CD14-positive monocyte (primary cell): ENCODE results near the gene GAGE13. TPM values are rescaled to one million over a fixed set of nuclear protein-coding genes. Genes with fewer than 3 reads are reported as not detected.

ENCODE experiments used
- DNase-seq, 3 donors: peaks; one replicate each; pipeline ENCODE4 v3.0.0-alpha.2; 2011 to 2022
- H2AFZ ChIP-seq: 2 replicates; pipeline ENCODE4 v1.6.0; 2012; ENCODE audit warnings: mild to moderate bottlenecking, low read depth, low read length, inconsistent platforms; ENCODE audit not compliant: insufficient read depth, poor library complexity, severe bottlenecking
- H3K27ac ChIP-seq, 2 donors: 1 replicate in 1 of 2; 2 replicates in 1 of 2; pipeline ENCODE4 v1.5.1; 2012 to 2013; ENCODE audit warnings: low read length in 2 of 2, control low read depth in 1 of 2, inconsistent platforms in 1 of 2, low read depth in 1 of 2, mild to moderate bottlenecking in 1 of 2
- H3K27me3 ChIP-seq, 2 donors: one replicate each; pipeline versions ENCODE4 v1.6.0 to v1.6.1; 2011 to 2013; ENCODE audit warnings: low read length in 2 of 2; ENCODE audit not compliant: control insufficient read depth in 2 of 2, insufficient read depth in 2 of 2
- H3K36me3 ChIP-seq, 2 donors: replicated peaks in 1 of 2; 1 replicate in 1 of 2; 2 replicates in 1 of 2; pipeline versions ENCODE4 v1.5.1 to v1.6.1; 2012 to 2013; ENCODE audit warnings: low read length in 2 of 2, control low read depth in 1 of 2, inconsistent platforms in 1 of 2, mild to moderate bottlenecking in 1 of 2; ENCODE audit not compliant: insufficient read depth in 2 of 2, control insufficient read depth in 1 of 2
- H3K4me1 ChIP-seq, 2 donors: 1 replicate in 1 of 2; 2 replicates in 1 of 2; pipeline versions ENCODE4 v1.5.1 to v1.6.1; 2012 to 2013; ENCODE audit warnings: low read length in 2 of 2, control low read depth in 1 of 2, inconsistent platforms in 1 of 2, mild to moderate bottlenecking in 1 of 2, moderate library complexity in 1 of 2; ENCODE audit not compliant: insufficient read depth in 2 of 2, control insufficient read depth in 1 of 2
- H3K4me2 ChIP-seq: replicated peaks from 2 replicates; pipeline ENCODE3; 2012; ENCODE audit warnings: low read length, moderate library complexity, mild to moderate bottlenecking; ENCODE audit not compliant: poor library complexity, severe bottlenecking; ENCODE audit errors: extremely low read depth
- H3K4me3 ChIP-seq, 3 experiments: fragments of 200-600 bp in 1 of 3; sonication (generic) in 1 of 3; replicated peaks in 1 of 3; 1 replicate in 2 of 3; 2 replicates in 1 of 3; pipeline ENCODE4 v1.5.1; 2011 to 2013; ENCODE audit warnings: low read length in 3 of 3, mild to moderate bottlenecking in 3 of 3, control low read depth in 2 of 3, low read depth in 2 of 3, inconsistent platforms in 1 of 3, moderate library complexity in 1 of 3
- H3K79me2 ChIP-seq: 2 replicates; pipeline ENCODE4 v1.6.0; 2012; ENCODE audit warnings: mild to moderate bottlenecking, control low read depth, inconsistent platforms, low read length, moderate library complexity; ENCODE audit not compliant: insufficient read depth
- H3K9ac ChIP-seq: 2 replicates; pipeline ENCODE4 v1.6.0; 2017; ENCODE audit warnings: low read length, mild to moderate bottlenecking; ENCODE audit not compliant: insufficient read depth, poor library complexity, severe bottlenecking
- H3K9me3 ChIP-seq, 2 donors: replicated peaks in 1 of 2; 1 replicate in 1 of 2; 2 replicates in 1 of 2; pipeline versions ENCODE4 v1.5.1 to v1.6.1; 2012 to 2013; ENCODE audit warnings: low read length in 2 of 2, control low read depth in 1 of 2; ENCODE audit not compliant: control insufficient read depth in 1 of 2, insufficient read depth in 1 of 2
- H4K20me1 ChIP-seq: 2 replicates; pipeline ENCODE4 v1.6.0; 2012; ENCODE audit warnings: mild to moderate bottlenecking, low read length, control low read depth, moderate library complexity; ENCODE audit not compliant: insufficient read depth
- H3K27ac Mint-ChIP-seq, 7 donors: one replicate each; pipeline ENCODE4 v1.8.0; 2020; ENCODE audit warnings: mild to moderate bottlenecking in 7 of 7, mixed read lengths in 7 of 7, moderate library complexity in 6 of 7, inconsistent platforms in 2 of 7
- H3K27me3 Mint-ChIP-seq, 3 donors: one replicate each; pipeline ENCODE4 v1.8.0; 2021 to 2022; ENCODE audit warnings: low read depth in 3 of 3, mild to moderate bottlenecking in 3 of 3, mixed read lengths in 3 of 3, moderate library complexity in 3 of 3, inconsistent platforms in 1 of 3
- H3K36me3 Mint-ChIP-seq, 2 donors: one replicate each; pipeline ENCODE4 v1.8.0; 2020; ENCODE audit warnings: mixed read lengths in 2 of 2, inconsistent platforms in 1 of 2, mild to moderate bottlenecking in 1 of 2
- H3K4me1 Mint-ChIP-seq: one replicate; pipeline ENCODE4 v1.8.0; 2020; ENCODE audit warnings: mild to moderate bottlenecking, mixed read lengths
- H3K4me3 Mint-ChIP-seq, 2 donors: one replicate each; pipeline ENCODE4 v1.8.0; 2020; ENCODE audit warnings: mild to moderate bottlenecking in 2 of 2, mixed read lengths in 2 of 2, moderate library complexity in 1 of 2
- H3K9me3 Mint-ChIP-seq, 7 donors: one replicate each; pipeline ENCODE4 v1.8.0; 2020 to 2022; ENCODE audit warnings: mixed read lengths in 7 of 7, mild to moderate bottlenecking in 6 of 7, moderate library complexity in 6 of 7, inconsistent platforms in 2 of 7
- WGBS: methylation state at CpG from one replicate; pipeline ENCODE4 v1.1.5; 2013; ENCODE audit warnings: missing lambda C conversion rate; ENCODE audit not compliant: insufficient coverage; 5-methylcytosine and 5-hydroxymethylcytosine counted together
- intact Hi-C, 2 donors: fragments of 100-400 bp; cut with micrococcal nuclease; formaldehyde crosslinking; loops; one replicate each; pipeline versions ENCODE4 v1.15.0 to v1.15.1; 2023
- polyA plus RNA-seq, 3 donors: library from polyadenylated mRNA; depleted of rRNA in 1 of 3; unstranded in 2 of 3; stranded (reverse) in 1 of 3; fragments of 300-500 nt in 2 of 3; fragments of >200 nt in 1 of 3; fragmentation: Illumina TruSeq in 2 of 3; gene quantifications; 1 replicate in 2 of 3; 2 replicates in 1 of 3; pipeline ENCODE4 v1.2.3, GENCODE V29; 2012 to 2021
- TF ChIP-seq, protein P1 (sequence below): fragments of 200-600 bp; IDR thresholded peaks from one replicate; pipeline ENCODE4 v1.8.0; 2022; ENCODE audit warnings: antibody characterized with exemption, mild to moderate bottlenecking

Gene GAGE13
- polyA plus RNA-seq, 3 donors: not detected

DNA sequence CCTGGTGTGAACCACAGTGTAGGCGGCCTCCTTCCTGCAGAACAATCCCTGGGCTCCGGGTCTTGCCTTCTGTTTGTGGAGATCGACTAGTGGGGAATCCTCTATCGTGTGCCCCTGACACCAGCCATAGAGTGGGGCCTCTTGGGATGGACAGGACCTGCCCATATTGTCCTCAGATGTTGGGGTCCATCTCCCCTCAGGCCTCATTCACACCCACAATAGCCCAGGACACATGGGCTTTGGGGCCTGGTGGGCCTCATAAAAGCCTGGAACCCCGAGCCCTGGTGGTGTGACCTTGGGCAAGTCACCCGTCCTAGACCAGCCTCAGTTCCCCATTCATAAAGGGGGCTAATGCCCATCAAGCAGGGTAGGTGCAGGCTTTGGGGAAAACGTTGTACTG lies 41.2 kb upstream of the GAGE13 start:
- intact Hi-C loops: loop anchor here in 1 of 2 donors (10.0 kb wide), 1 partner anchor 465 kb away; no protein-coding TSS in a partner anchor
- no peak overlapping the region for H3K4me3 Mint-ChIP-seq
- Histone ChIP-seq H3K4me1 (no peaks in the 10 kb centered on the region), H3K9me3 (no peaks in the 10 kb centered on the region), H3K36me3 (no peaks in the 10 kb centered on the region), H3K9ac (no peak overlapping the region), H3K27me3 (no peaks in the 10 kb centered on the region), H3K4me2 (no peak overlapping the region), H3K27ac (no peak overlapping the region), H3K4me3 (no peak overlapping the region), H2AFZ (no peak overlapping the region), H4K20me1 (no peaks in the 10 kb centered on the region), H3K79me2 (no peaks in the 10 kb centered on the region)
- TF ChIP-seq, protein P1, sequence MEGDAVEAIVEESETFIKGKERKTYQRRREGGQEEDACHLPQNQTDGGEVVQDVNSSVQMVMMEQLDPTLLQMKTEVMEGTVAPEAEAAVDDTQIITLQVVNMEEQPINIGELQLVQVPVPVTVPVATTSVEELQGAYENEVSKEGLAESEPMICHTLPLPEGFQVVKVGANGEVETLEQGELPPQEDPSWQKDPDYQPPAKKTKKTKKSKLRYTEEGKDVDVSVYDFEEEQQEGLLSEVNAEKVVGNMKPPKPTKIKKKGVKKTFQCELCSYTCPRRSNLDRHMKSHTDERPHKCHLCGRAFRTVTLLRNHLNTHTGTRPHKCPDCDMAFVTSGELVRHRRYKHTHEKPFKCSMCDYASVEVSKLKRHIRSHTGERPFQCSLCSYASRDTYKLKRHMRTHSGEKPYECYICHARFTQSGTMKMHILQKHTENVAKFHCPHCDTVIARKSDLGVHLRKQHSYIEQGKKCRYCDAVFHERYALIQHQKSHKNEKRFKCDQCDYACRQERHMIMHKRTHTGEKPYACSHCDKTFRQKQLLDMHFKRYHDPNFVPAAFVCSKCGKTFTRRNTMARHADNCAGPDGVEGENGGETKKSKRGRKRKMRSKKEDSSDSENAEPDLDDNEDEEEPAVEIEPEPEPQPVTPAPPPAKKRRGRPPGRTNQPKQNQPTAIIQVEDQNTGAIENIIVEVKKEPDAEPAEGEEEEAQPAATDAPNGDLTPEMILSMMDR: no peak
- peaks cover 0 to 8% (median 4%) of the 10 kb centered on the region in 3 donors for H3K27me3 Mint-ChIP-seq
- H3K36me3 Mint-ChIP-seq: peaks cover 0 to 3% of the 10 kb centered on the region in 2 donors
- no peak overlapping the region for H3K27ac Mint-ChIP-seq
- peaks cover 5% of the 10 kb centered on the region for H3K4me1 Mint-ChIP-seq
- DNase-seq: no peak
- 100% methylated on average over 1 of the region's 7 CpGs for WGBS
- peaks cover 0 to 2% (median 0%) of the 10 kb centered on the region in 7 donors for H3K9me3 Mint-ChIP-seq

DNA sequence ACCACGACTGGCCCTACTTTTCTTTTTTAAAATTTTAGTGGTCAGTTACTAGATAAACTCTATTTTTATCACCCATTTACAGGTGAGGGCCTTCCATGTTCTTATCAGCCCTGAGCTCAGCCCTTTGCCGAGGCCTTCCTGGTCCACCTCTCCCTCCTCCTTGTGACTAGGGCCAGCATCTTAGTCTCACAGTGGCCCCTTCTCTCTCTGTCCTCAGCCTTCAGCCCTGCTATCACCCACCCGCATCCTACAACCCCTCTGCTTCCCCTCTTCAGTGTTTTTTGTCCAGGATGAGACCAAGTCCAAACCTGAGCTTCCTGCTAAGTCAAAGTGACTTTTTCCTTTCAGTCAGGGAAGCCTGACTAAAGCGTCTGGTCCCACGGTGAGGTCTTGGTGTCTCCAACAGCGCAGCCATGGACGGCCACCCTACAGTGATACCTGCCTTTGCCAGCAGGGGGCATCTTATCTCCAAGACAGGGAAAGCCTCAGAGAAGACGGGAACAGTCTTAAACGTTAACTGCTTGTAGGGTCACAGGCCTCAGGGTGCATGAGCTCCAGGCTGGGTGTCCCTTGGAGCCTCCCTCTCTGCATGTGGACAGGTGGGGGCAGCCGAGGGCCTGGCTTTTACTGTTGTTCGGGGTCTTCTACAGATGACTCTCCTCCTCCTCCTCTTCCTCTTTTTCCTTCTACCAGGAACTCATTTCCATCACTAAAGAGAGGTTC lies 39.6 kb upstream of the GAGE13 start:
- Histone ChIP-seq H2AFZ (peak overlapping the region; percentile 59), H3K79me2 (no peaks in the 10 kb centered on the region), H3K27me3 (no peaks in the 10 kb centered on the region), H3K9me3 (no peaks in the 10 kb centered on the region), H3K4me2 (peak overlapping the region; percentile 49), H4K20me1 (no peaks in the 10 kb centered on the region), H3K4me3 (no peak overlapping the region), H3K27ac (no peak overlapping the region), H3K4me1 (no peaks in the 10 kb centered on the region), H3K36me3 (no peaks in the 10 kb centered on the region), H3K9ac (no peak overlapping the region)
- Mint-ChIP-seq H3K4me3 (peak overlapping the region; percentile 27 to 30), H3K27me3 (peaks cover 0 to 11% (median 4%) of the 10 kb centered on the region in 3 donors), H3K27ac (peak overlapping the region in 2 of 7 donors; percentile 65 to 78), H3K36me3 (no peaks in the 10 kb centered on the region), H3K4me1 (peaks cover 5% of the 10 kb centered on the region), H3K9me3 (peaks cover 0 to 2% (median 0%) of the 10 kb centered on the region in 7 donors)
- peak; percentile 39 to 53 (median 47) for DNase-seq
- 29% methylated on average over 6 of the region's 11 CpGs for WGBS
- intact Hi-C loops: loop anchor here in 1 of 2 donors (10.0 kb wide), 1 partner anchor 463 kb away; no protein-coding TSS in a partner anchor
- TF ChIP-seq, protein P1: peak; percentile 60
